Kasumi-1 (cell line): ENCODE results near the gene PIAS2.
A peak's percentile ranks its signal among the peaks of the same experiment; 100 is the strongest.
"Not testable (repeated sequence)": the region's sequence is repeated elsewhere in the genome, so short reads cannot be mapped to it uniquely, and the experiment has no call there.

Experiments used
- DNase-seq, 2 experiments: peaks; one replicate each; lab custom pipeline; 2025; lab: John Stamatoyannopoulos, UW

Gene PIAS2, protein sequence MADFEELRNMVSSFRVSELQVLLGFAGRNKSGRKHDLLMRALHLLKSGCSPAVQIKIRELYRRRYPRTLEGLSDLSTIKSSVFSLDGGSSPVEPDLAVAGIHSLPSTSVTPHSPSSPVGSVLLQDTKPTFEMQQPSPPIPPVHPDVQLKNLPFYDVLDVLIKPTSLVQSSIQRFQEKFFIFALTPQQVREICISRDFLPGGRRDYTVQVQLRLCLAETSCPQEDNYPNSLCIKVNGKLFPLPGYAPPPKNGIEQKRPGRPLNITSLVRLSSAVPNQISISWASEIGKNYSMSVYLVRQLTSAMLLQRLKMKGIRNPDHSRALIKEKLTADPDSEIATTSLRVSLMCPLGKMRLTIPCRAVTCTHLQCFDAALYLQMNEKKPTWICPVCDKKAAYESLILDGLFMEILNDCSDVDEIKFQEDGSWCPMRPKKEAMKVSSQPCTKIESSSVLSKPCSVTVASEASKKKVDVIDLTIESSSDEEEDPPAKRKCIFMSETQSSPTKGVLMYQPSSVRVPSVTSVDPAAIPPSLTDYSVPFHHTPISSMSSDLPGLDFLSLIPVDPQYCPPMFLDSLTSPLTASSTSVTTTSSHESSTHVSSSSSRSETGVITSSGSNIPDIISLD

GRCh38 chr18:46917108-46917802, at the start of gene PIAS2, which contains the start of gene KATNAL2:
Gene PIAS2 (minus strand): TSS chr18:46917507. CDS start chr18:46917345, 162 bp downstream.
Gene KATNAL2 (plus strand): TSS chr18:46917602. CDS start chr18:46946873, 29,271 bp downstream.
- DNase-seq = peak; percentile 68 to 69

DNA sequence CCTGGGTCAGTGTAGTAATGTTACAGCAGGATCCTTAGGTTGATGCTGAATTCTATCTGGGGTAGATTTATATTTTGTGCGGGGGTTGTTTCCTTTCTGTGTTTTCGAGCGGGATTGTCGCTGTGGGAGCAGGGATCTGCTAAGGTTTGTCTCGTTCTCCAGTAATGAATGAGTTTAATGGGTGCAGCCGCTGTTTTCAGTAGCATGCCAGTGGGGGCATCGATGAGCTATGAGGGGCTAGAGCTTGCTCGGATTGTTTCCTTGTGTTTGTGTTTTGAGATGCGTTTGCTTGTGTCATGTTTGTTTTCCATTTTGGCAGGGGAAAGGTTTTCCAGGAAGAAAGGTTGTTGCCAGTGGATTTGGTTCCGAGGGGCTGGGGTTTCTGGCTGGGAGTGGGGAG, 49.0 kb upstream of the PIAS2 start:
- DNase-seq = not testable (repeated sequence)

GRCh38 chr18:46964579-46965293, 47.4 kb upstream of the PIAS2 start:
- DNase-seq = not testable (repeated sequence)

- not testable (repeated sequence) for DNase-seq
Observed at GRCh38 chr18:46963656-46964578, 46.6 kb upstream of the PIAS2 start.

DNA sequence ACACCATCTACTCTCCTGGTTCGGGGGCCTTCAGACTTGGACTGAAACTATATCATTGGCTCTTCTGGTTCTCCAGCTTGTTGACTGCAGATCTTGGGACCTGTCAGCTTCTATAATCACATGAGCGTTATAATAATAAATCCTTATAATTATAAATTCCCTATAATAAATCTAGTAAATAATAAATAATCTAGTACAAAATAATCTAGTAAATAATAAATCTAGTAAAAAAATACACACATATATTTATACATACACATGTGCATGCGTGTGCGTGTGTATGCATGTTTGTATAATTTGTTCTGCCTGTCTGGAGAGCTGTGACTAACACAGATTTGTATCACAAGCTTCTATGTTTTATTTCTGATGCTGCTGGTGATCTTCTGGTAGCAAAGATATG, 40.9 kb upstream of the PIAS2 start:
- DNase-seq = no peak

GRCh38 chr18:46953195-46953594, 35.9 kb upstream of the PIAS2 start:
- DNase-seq = no peak

DNA sequence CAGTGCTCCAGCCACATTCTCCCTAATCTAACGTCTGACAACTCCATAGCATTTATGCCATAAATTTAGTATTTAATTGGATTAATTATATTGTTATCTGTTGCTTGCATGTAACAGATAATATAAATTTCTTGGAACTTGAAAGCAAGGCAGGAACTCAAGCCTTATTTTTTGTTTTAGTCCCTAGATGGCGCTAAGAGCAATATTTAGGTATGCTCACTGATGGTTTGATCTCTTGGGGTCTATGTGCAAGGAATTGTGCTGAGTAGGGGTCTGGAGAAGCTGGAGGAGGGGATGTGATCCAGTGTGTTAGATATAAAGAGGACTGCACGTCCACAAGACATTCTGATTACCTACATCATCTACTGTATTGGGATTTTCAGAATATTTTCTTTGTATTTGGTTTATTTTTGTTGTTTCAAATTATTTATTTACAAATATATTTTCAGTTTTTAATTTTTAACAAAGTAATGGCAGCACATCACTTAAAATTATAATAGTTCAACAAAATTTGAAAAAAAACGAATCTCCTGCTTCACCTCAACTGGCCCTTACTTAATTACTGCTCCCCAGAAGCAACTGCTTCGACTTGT, 32.9 kb upstream of the PIAS2 start:
- peak; percentile 34 to 63 for DNase-seq

DNA sequence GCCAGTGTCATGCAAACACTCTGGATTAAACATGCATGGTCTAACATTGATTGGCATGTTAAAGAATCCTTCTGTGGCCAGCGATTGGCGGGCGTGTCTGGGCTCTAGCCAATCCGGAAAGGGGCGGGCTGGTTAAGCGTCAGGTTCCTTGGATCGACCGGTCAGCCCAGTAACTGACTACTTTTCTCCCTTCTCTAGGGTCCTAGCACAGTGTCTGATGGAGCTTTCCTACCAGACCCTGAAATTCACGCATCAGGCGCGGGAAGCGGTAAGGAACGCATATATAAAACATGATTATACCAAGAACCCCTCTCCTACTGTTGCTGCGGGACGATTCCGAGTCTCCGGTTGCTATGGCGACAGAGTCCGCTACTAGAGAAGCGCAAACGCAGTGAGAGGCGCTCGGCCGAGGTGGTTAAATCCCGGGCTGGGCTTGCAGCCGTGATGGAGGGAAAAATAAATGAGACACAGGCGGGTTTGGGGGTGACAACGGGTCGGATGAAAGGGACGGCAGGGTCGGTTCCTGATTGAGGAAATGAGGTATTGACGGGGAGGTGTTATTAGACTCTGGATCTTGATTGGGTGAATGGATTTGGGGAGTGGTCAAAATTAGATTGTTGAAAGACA, 29.5 kb upstream of the PIAS2 start:
- DNase-seq = no peak

- no peak for DNase-seq
Observed at GRCh38 chr18:46942646-46943045, 25.3 kb upstream of the PIAS2 start.

DNA sequence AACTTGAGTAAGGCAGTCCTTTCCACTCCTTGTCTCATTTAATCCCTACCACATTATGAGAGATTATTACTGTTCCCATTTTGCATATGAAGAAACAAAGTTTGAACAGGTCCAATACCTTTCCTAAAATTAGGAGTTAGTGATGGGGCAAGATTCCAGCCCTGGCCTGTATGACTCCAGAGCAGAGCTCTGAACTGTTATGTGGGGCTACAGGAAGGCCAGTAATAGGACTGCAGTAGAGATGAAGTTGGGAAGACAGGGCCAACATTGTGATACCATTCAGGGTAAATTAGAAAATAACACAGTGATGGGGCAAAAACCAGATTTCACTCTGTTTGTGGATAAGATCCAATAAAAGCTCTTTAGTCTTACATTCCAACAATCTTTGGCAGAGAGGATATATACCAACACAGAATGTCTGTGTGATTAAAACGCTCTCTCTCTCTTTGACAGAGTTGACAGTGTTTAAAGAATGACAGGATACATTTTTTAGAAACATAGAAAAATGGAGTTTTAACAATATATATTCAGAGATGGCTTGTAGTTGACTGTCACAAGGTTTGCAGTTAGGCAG, 22.8 kb upstream of the PIAS2 start:
- no peak for DNase-seq

DNA sequence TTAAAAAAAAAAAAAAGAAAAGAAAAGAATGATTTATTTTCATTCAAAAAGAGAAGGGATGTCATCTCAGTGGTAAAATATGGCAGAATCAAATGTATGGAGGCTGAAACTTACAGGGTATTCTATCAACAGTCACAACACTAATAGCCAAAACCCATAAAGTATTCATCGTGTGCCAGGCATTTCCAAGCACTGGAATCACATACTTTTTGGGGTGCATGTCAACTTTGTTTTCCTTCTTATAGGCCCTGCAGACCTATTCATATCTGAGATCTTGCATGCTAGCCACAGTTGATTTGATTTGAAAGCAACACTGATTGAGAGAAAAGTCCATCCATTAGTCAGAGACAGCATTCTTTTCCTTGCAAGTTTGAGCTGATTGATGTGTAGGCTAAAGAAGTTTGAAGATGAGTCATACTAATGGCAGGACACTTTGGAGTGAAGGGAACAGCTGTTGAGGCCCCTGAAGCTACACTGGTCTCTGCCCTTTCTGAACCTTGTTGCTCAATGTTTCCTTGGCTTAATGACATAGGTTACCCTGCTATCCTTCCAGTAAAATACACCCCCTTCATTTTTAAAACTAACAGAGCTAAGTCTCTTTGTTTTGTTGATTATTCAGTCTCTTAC, 22.1 kb upstream of the PIAS2 start:
- DNase-seq = peak; percentile 41 to 49

DNA sequence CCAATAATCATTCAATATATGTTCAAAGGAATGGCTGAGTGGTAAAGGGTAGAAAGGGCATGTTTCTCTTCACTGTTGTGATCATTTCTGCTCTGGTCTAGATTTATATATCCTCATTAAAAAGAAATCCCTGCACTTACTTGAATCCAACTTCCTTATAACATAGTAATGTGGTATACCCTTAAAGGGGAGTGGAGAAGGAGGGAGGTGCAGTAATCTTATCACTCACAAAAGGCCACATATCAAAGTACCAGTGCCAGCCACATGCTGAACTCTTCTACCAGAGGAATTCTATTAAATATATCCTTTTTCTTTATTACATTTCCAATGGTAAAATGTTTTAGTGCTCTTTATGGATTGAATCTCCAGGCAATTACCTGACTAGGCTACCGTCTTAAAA, 3.3 kb upstream of the PIAS2 start:
- peak in 1 of 2 experiments; percentile 7 for DNase-seq

DNA sequence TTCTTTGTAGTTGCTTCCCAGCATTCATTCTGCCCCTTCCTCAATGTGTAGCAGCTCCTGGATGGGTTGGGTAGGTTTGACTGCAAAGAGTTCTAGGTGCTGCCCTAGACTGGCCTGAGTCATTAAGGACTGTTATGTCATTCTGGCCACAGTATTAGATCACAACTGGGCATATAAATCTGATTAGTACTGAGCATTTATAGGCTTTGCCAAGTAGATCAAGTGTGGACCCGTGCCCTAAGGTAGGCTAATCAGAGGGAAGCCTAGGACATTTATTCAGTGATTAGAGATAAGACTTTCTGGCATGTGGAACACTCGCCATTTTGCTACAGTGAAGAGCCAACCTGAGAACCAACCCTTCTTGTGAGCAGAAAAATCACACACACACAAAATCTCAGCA, 2.8 kb upstream of the PIAS2 start:
- no peak for DNase-seq

DNA sequence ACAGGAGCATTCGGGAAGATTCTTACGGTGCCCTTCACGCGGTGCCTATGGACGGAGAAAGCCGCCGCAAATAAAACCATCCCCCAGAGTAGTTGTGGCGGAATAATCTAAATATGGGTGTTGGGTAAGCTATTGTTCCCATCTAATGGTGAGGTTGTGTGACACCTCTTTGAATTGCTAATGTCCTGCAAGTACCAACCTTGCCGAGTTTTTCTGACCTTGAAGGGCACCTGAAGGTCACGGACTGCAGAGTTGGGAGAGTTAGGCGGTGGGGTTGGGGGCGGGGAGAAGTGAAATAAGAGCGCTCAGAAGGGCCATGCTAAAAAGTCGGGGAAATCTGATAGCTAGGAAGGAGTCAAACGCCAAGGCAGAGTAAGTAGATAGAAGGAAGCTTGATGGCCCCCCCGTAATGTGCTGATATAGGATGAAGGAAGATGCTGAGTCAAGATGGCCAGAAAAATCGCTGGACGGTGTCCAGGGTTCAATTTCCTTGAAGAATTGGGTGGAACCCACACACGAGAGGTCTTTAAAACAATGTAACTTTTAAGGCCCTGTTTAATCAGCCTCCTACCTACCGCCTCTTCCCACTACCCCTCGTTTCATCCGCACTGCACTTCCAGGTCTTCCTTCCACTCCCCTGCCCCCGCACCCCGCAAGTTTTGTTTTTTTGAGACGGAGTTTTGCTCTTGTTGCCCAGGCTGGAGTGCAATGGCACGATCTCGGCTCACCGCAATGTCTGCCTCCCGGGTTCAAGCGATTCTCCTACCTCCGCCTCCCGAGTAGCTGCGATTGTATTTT, 695 bp upstream of the PIAS2 start:
- DNase-seq = peak; percentile 58 to 59

DNA sequence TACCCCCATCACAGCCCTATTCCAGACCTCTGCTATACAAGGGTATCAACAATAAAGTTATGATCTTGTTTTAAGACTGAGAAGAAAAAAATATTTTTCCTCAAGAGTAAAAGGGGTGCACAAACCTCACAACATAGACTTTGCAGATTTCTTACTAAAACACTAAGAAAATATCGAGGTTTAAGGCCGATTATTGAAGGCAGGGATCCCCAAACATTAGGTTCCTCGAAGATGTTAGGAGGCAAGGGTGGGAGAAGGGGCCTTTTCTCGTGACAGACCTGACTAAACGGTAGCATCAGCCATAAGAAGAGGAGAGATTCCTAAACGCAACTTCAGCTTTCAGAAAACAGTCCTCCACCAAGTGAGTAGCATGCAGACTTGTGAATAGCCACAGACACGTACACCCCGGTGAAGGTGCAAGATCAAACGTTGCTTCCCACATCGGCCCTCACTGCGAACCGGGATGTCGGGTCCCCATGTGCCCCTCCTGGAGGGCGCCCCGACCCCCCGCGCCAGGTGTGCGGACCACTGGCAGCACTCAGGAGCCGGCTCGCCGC, 678 bp downstream of the PIAS2 start:
- peak; percentile 41 to 49 for DNase-seq

GRCh38 chr18:46915800-46916550, 1.3 kb downstream of the PIAS2 start:
- DNase-seq = no peak

GRCh38 chr18:46910856-46911255, 6.5 kb downstream of the PIAS2 start:
- DNase-seq = no peak
